Measurements from ENCODE around the gene HELQ. TPM values are rescaled to one million over a fixed set of nuclear protein-coding genes. Genes with fewer than 3 reads are reported as not detected.

HELQ gene
- polyA plus RNA-seq, 3 donors = 7.0 to 11.3 (median 11.1) TPM

GRCh38 chr4:83371936-83372335 lies 83.7 kb downstream of the HELQ start:
- H3K27me3 ChIP-seq (ENCODE audit: control insufficient read depth in 2 of 2, insufficient read depth in 2 of 2, low read length in 2 of 2) = no peaks in the 10 kb centered on the region
- DNase-seq = no peak
- peaks cover 0 to 2% (median 0%) of the 10 kb centered on the region in 3 donors for H3K27me3 Mint-ChIP-seq (ENCODE audit: low read depth in 3 of 3)
- no peak overlapping the region for H3K9ac ChIP-seq (ENCODE audit: insufficient read depth, low read length, poor library complexity, severe bottlenecking)
- H3K79me2 ChIP-seq (ENCODE audit: insufficient read depth, low read length) = no peaks in the 10 kb centered on the region
- H3K36me3 ChIP-seq (replicated peaks in 1 of 2; ENCODE audit: control insufficient read depth in 1 of 2, insufficient read depth in 2 of 2, low read length in 2 of 2) = no peaks in the 10 kb centered on the region
- peaks cover 7 to 25% (median 15%) of the 10 kb centered on the region in 7 donors for H3K9me3 Mint-ChIP-seq
- no peak overlapping the region for H3K27ac Mint-ChIP-seq
- H3K4me3 ChIP-seq (replicated peaks in 1 of 3; ENCODE audit: low read depth in 2 of 3, low read length in 3 of 3) = no peak overlapping the region
- no peak overlapping the region for H3K27ac ChIP-seq (ENCODE audit: low read depth in 1 of 2, low read length in 2 of 2)
- H2AFZ ChIP-seq (ENCODE audit: insufficient read depth, low read depth, low read length, poor library complexity, severe bottlenecking) = no peak overlapping the region
- intact Hi-C loops (cut with micrococcal nuclease) = no loop called here
- H3K4me2 ChIP-seq (replicated peaks; ENCODE audit: extremely low read depth, low read length, poor library complexity, severe bottlenecking) = no peak overlapping the region
- H3K4me3 Mint-ChIP-seq = no peak overlapping the region
- peaks cover 35 to 50% of the 10 kb centered on the region in 2 donors for H3K4me1 ChIP-seq (ENCODE audit: control insufficient read depth in 1 of 2, insufficient read depth in 2 of 2, low read length in 2 of 2)
- no CpG with 5 or more reads among the region's 1 CpG for WGBS (ENCODE audit: insufficient coverage)
- H4K20me1 ChIP-seq (ENCODE audit: insufficient read depth, low read length) = no peaks in the 10 kb centered on the region
- peaks cover 44% of the 10 kb centered on the region for H3K4me1 Mint-ChIP-seq
- peaks cover 2 to 3% of the 10 kb centered on the region in 2 donors for H3K36me3 Mint-ChIP-seq
- TF ChIP-seq, protein P1, sequence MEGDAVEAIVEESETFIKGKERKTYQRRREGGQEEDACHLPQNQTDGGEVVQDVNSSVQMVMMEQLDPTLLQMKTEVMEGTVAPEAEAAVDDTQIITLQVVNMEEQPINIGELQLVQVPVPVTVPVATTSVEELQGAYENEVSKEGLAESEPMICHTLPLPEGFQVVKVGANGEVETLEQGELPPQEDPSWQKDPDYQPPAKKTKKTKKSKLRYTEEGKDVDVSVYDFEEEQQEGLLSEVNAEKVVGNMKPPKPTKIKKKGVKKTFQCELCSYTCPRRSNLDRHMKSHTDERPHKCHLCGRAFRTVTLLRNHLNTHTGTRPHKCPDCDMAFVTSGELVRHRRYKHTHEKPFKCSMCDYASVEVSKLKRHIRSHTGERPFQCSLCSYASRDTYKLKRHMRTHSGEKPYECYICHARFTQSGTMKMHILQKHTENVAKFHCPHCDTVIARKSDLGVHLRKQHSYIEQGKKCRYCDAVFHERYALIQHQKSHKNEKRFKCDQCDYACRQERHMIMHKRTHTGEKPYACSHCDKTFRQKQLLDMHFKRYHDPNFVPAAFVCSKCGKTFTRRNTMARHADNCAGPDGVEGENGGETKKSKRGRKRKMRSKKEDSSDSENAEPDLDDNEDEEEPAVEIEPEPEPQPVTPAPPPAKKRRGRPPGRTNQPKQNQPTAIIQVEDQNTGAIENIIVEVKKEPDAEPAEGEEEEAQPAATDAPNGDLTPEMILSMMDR (IDR thresholded peaks at IDR 0.05) = no peak
- H3K9me3 ChIP-seq (replicated peaks in 1 of 2; ENCODE audit: control insufficient read depth in 1 of 2, insufficient read depth in 1 of 2, low read length in 2 of 2) = peaks cover under 1 to 10% of the 10 kb centered on the region in 2 donors

DNA sequence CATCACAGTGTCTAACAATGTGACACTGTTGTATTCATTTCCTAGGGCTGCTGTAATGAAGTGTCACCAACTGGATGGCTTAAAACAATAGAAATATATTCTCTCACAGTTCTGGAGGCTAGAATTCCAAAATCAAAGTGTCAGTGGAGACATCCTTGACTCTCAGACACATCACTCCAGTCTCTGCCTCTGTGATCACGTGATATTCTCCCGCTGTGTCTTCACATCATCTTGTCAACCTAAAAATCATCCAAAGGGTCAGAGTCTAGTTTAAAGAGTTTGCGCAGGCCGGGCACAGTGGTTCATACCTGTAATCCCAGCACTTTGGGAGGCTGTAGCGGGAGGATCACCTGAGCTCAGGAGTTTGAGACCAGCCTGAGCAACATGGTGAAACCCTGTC lies 84.4 kb downstream of the HELQ start:
- H3K4me2 ChIP-seq (replicated peaks; ENCODE audit: extremely low read depth, low read length, poor library complexity, severe bottlenecking) = no peak overlapping the region
- H3K27ac ChIP-seq (ENCODE audit: low read depth in 1 of 2, low read length in 2 of 2) = no peak overlapping the region
- TF ChIP-seq, protein P1 (IDR thresholded peaks at IDR 0.05) = no peak
- WGBS (ENCODE audit: insufficient coverage) = 100% methylated on average over 5 of the region's 5 CpGs
- no peak overlapping the region for H3K4me3 ChIP-seq (replicated peaks in 1 of 3; ENCODE audit: low read depth in 2 of 3, low read length in 3 of 3)
- H3K27me3 ChIP-seq (ENCODE audit: control insufficient read depth in 2 of 2, insufficient read depth in 2 of 2, low read length in 2 of 2) = no peaks in the 10 kb centered on the region
- no peaks in the 10 kb centered on the region for H3K79me2 ChIP-seq (ENCODE audit: insufficient read depth, low read length)
- peaks cover 0 to 3% of the 10 kb centered on the region in 2 donors for H3K36me3 Mint-ChIP-seq
- intact Hi-C loops (cut with micrococcal nuclease) = no loop called here
- peak overlapping the region in 3 of 7 donors; percentile 3 to 46 (median 27) for H3K27ac Mint-ChIP-seq
- H2AFZ ChIP-seq (ENCODE audit: insufficient read depth, low read depth, low read length, poor library complexity, severe bottlenecking) = no peak overlapping the region
- peaks cover 51% of the 10 kb centered on the region for H3K4me1 Mint-ChIP-seq
- no peaks in the 10 kb centered on the region for H4K20me1 ChIP-seq (ENCODE audit: insufficient read depth, low read length)
- peaks cover 0 to 2% (median 0%) of the 10 kb centered on the region in 3 donors for H3K27me3 Mint-ChIP-seq (ENCODE audit: low read depth in 3 of 3)
- H3K36me3 ChIP-seq (replicated peaks in 1 of 2; ENCODE audit: control insufficient read depth in 1 of 2, insufficient read depth in 2 of 2, low read length in 2 of 2) = no peaks in the 10 kb centered on the region
- no peak overlapping the region for H3K4me3 Mint-ChIP-seq
- H3K4me1 ChIP-seq (ENCODE audit: control insufficient read depth in 1 of 2, insufficient read depth in 2 of 2, low read length in 2 of 2) = peaks cover 35 to 50% of the 10 kb centered on the region in 2 donors
- peaks cover under 1 to 18% (median 12%) of the 10 kb centered on the region in 7 donors for H3K9me3 Mint-ChIP-seq
- H3K9ac ChIP-seq (ENCODE audit: insufficient read depth, low read length, poor library complexity, severe bottlenecking) = no peak overlapping the region
- no peak for DNase-seq
- peaks cover 0 to 8% of the 10 kb centered on the region in 2 donors for H3K9me3 ChIP-seq (replicated peaks in 1 of 2; ENCODE audit: control insufficient read depth in 1 of 2, insufficient read depth in 1 of 2, low read length in 2 of 2)

Data from CD14-positive monocyte (primary cell).